HL-60/S4 (cell line): Measurements from ENCODE around the gene RNF187.
"Not testable (repeated sequence)": the region's sequence is repeated elsewhere in the genome, so short reads cannot be mapped to it uniquely, and the experiment has no call there.

Experiments
- in situ Hi-C: fragments of 300-500 bp; cut with MboI; formaldehyde crosslinking; loops from 2 replicates; pipeline ENCODE4 v1.14.3; 2022; ENCODE audit warnings: low sequenced_read_pairs

RNF187 gene

DNA sequence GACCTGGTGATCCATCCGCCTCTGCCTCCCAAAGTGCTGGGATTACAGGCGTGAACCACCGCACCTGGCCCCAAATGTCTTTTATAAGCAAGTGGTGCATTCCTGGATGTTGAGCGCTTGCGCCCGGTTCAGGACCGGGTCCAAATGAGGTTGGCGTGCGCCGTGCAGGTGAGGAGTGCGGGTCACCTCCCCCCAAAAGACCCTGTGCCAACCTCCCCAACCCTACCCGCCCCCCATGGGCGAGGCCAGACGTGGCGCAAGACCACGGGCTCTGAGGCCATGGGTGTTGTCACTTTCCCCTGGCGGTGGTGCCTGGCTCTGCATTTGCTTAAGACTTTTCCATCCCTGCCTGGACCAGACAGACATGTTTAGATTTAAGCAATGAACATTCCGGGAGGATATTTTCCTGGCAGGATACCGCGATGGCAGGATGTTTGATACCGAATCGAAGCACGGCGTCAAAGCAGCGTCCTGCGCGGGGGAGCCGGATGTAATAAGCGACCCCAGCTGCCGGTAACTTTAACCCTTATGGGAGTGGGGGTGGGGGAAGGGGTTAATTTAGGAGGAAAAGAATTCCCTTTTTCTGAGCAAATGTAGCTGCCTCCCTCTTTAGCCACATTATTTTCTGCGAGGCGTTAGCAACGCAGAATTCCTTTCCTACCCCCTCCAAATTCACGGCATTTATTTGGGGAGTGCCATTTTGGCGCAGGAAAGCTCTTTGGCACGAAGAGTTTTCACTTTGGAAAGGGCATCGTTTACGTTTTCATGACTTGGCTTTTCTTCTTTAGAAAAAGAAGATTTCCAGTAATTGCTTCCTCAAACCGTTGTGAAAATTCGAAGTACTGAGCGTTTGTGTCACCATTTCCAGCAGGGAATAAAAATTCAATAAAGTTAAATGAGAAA is 27.8 kb upstream of the RNF187 start:
- in situ Hi-C loops = no loop called here

DNA sequence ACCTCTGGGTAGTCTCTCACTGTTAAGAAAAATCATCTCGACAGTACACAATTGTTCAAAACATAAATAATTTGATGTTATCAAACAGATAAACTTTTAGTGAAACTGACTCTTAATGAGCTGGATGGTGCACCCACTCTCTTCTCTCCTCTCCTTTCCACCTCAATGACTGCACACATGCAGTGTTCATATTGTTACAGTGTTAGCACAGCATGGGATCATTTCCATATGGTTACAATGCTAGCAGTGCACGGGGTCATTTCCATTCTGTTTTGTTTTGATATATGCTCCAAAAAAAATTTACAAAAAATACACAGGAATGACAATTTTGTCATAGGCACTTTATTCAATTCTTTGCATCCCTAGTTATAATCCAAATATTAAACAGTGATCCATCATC is 26.4 kb upstream of the RNF187 start:
- in situ Hi-C loops = no loop called here

GRCh38 chr1:228462560-228462959 is 24.6 kb upstream of the RNF187 start:
- in situ Hi-C loops = no loop called here

DNA sequence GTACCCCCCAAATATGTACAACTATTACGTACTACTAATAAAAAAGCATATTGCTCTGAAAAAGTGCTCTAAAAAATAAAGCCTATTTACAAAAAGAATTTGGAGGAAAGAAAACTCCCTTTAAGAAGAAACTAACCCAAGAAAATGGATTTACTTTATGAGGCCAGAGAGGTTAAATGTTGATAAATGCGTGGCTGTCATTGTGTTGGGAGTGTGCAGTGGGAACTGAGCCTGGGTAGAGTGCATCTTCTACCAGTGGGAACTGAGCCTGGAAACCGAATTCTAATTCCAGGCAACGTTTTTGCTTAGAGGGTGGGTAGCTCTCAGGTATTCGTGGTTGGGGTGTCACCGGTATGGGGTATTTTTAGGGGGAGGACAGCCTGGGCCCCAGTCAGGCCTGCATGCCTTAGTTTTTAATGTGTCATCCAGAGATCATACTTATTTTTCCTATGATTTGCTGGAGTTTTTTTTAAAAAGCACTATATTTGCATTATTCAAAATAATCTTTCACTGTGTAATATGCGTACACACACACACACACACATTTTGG is 24.1 kb upstream of the RNF187 start:
- in situ Hi-C loops = no loop called here

DNA sequence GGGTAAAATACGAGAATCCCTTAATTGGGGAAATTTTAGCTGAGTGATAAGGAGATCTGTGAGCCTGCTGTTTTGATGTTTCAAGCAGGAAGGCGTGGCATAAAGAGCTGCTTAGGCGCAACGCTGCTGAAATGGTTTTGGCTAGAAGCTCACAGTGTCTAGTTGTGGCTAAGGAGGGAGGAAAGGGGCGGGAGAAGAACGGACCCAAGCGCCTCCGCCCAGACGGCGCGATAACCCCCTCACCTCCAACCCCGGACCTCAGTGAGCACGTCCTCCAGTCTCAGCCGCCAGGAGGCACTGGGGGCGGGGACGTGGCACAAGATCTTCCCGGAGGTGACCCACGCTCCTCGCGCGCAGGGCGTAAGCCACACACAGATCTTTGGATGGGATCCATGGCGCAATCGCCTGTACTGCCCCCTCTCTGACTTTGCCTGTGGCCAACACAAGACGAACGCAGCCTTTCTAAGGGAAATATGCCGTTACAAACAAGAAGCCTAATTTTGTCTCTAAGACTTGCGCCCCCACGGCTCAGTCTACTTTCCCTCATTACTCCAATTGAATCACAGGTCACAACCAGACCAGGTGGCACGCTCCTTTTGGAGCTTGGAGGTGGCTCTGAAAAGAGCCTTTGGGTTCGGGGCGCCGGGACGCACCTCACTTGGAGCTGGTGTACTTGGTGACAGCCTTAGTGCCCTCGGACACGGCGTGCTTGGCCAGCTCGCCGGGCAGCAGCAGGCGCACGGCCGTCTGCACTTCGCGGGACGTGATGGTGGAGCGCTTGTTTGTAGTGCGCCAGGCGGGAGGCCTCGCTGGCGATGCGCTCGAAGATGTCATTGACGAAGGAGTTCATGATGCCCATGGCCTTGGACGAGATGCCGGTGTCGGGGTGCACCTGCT is 23.4 kb upstream of the RNF187 start:
- in situ Hi-C loops = no loop called here

GRCh38 chr1:228464487-228464983 is 22.6 kb upstream of the RNF187 start:
- in situ Hi-C loops = no loop called here

DNA sequence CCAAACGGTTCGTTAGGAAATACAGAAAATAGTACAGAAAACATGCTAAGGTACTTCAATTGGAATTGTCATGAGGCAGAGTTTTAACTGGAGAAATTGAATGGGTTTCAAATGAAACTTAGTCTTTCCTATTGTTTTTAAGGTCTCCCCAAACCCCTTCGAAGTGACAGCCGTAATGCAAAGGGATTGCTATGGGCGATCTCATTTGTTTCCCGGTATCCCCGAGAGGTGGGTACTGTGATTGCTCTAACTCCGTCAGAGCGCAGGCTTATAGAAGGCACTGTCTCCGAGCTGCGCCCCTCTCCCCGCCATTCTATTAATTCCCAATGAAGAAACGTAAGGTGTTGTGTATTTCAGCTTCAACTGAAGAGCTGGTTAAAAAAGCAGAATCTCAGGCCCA is 22.0 kb upstream of the RNF187 start:
- in situ Hi-C loops = no loop called here

DNA sequence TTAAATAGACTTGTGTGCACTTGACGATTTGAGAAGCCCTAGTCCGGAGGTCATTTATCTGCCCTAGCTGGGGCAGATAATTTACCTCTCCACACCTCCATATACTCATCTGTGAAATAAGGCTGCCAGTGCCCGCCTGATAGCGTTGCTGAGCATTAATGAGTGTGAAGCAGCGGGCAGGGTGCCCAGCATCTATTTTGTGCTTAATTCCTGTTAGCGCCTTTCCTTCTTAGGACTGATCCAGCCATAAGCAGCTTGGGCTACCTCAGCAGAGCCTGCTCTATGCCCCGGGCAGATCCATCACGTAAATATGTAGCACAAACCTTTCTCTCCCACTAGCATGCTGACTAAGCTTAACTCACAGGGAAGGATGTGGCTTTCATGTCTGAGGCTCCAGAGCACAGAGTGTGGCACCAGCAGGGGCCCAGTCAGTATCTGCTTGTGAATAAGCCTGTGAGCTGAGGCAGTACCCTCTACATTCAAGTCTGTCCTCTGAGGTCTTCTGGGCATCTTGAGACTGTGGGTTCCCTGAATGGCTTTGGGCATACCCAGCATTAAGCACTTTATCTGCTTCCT is 21.5 kb upstream of the RNF187 start:
- in situ Hi-C loops = no loop called here

- in situ Hi-C loops = not testable (repeated sequence)
Observed at GRCh38 chr1:228468188-228468587, 19.0 kb upstream of the RNF187 start.

GRCh38 chr1:228469413-228470162 is 17.6 kb upstream of the RNF187 start:
- in situ Hi-C loops = no loop called here

DNA sequence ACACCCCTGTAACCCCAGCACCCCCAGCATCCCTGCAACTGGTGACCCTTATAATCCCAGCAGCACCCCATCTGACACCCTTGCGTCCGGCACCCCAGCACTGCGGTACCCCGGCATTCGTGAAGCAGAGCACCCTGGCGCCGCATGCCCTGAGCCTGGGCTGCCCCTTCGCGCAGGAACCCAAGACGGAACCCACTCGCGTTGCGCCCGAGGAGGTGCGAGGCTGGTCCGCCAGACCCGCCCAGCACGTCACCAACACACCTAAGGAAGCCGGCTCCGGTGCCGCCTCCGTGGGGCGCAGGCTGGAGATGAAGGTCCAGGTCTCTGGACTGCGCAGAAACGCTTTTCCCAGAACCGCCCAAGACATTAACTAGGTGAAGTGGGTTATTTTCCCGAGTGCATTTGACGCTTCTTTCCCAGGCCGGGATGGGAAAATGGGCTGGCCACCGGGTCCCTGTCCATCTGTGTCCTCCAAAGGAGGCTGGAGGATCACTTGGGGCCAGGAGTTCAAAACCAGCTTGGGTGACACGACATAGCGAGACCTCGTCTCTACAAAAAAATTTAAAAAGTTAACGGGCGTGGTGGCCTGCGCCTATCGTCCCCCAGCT is 15.9 kb upstream of the RNF187 start:
- in situ Hi-C loops = no loop called here

DNA sequence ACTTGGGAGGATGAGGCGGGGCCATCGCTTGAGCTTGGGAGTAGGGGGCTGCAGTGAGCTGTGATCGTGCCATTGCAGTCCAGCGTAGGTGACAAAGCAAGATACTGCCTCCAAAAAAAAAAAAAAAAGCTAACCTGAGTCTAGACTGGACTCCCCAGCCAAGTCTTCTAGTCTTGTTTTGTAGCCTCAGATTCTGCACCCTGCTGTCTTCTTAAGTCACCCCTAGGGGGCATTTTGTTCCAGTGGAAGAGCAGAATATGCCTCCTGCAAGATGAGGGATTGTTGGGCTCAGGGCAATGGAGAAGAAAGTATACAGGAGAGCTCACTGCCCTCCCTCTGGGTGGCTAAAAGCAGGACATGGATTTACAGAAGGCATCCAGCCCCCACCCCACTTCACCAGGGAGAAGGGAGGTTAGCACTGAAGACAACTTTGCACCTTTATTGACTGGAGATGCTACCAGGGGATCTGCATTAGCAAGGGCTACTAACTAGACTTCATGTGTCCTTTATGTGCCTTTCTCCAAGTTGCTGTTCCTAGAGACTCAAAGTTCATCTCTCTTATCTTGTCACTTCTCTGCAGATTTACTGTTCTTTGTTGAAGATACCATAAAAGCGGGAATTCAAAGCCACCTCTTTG is 15.3 kb upstream of the RNF187 start:
- in situ Hi-C loops = no loop called here

DNA sequence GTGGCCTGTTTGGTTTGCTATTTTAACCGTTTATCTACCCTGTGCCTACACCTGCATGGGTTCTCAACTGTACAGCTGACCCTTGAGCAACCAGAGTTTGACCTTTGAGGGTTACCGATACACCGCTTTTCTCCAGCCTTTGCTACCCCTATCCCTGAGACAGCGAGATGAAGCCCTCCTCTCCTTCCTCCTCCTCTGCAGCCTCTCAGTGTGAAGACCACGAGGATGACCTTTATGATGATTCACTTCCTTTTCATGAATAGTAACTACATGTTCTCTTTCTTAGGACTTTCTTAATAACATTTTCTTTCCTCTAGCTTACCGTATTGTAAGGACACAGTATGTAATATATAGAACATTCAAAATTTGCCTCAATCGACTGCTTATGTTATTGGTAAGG is 14.5 kb upstream of the RNF187 start:
- in situ Hi-C loops = no loop called here

- in situ Hi-C loops = no loop called here
Observed at GRCh38 chr1:228474507-228474906, 12.7 kb upstream of the RNF187 start.

DNA sequence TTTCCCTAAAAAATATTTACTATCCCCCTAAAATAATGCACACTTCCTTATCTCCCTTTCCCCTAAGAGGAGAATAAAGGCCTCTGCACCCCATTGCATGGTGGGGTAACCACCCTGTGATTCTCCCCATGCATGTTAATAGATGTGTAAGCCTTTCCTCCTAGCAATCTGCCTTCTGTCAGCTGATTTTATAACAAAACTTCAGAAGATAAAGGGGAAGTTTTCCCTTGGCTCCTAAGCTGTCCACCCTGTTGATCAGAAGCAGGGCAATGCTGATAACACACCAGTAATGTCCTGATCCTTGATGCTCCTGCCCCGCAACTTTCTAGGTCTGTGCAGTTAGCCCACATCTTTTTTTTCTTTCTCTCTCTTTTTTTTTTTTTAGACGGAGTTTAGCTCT is 11.4 kb upstream of the RNF187 start:
- in situ Hi-C loops = no loop called here

GRCh38 chr1:228477263-228477662 is 9.9 kb upstream of the RNF187 start:
- in situ Hi-C loops = no loop called here

GRCh38 chr1:228478326-228478725 is 8.9 kb upstream of the RNF187 start:
- in situ Hi-C loops = no loop called here

DNA sequence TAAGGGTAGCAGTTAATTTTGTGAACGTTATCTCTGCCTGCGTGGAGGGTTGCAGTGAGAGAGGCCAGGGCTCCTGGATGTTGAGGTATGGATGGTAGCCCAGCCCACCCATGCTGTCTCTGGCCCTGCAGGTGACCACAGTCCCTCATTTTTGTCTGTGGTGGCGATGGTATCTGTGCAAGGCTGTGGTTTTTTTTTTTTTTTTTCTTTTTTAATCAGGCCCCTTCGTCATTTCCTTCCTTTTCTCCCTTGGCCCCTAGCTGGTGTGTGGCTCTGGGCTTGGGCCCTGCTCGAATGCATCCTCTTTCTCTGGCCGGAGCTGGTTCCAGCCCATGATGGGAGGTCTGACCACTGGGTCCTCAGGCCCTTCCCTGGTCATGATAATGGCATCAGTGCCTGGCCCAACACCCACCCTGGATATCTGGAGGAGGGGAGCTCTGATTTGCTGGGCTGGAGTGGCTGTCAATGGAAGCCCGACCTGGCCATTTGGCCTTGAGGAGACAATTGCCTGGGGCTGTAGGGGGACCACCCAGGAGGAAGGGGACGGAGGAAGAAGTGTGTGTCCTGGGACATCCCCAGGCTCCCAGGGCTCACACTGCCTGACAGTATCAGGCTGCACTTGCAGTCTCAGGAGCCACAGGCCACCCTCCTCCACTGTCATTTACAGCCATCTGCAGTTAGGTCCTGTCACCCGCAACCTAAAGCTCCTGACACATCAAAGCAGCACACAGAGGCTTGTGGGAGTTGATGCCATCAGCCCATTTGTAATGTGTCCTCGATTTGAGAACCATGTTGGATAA is 8.1 kb upstream of the RNF187 start:
- in situ Hi-C loops = no loop called here

DNA sequence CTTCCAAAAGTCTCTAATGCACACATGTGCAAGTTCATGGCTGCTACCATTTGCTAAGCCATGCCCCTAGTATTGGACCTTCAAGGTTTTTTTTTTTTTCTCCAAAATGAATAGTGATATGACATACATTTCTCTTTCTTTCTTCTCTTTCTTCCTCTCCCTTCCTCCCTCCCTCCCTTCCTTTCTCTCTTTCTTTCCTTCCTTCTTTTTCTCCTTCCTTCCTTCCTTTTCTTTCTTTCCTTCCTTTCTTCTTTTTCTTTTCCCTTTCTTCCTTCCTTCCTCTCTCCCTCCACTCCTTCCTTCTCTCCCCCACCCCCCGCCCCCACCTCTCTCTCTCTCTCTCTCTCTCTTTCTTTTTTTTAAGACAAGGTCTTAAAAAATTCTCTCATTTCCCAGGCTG is 3.4 kb upstream of the RNF187 start:
- in situ Hi-C loops = no loop called here
